Activated T-helper 2 cell treated with anti-CD3 and anti-CD28 coated beads, Interferon-gamma antibody, Interleukin-2, Interleukin-4, amounts not matched to agents 10 μg/mL and 5 μg/mL and 100 μg/mL, durations not matched to agents 14 hours and 24 hours and 36 hours (primary cell): ENCODE measurements around the gene ZNF609. TPM values are rescaled to one million over a fixed set of nuclear protein-coding genes. Genes with fewer than 3 reads are reported as not detected.

Source experiments
- DNase-seq: peaks from one replicate; pipeline ENCODE4 v3.0.0; 2021; ENCODE audit warnings: low spot score
- H3K27ac Mint-ChIP-seq: one replicate; pipeline ENCODE4 v1.8.0; 2021; ENCODE audit warnings: mixed read lengths
- H3K27me3 Mint-ChIP-seq: one replicate; pipeline ENCODE4 v1.8.0; 2021; ENCODE audit warnings: low read depth, mixed read lengths
- H3K36me3 Mint-ChIP-seq: one replicate; pipeline ENCODE4 v1.8.0; 2021; ENCODE audit warnings: low read depth, mixed read lengths
- H3K4me1 Mint-ChIP-seq: one replicate; pipeline ENCODE4 v1.8.0; 2021; ENCODE audit warnings: low read depth, mixed read lengths
- H3K4me3 Mint-ChIP-seq: one replicate; pipeline ENCODE4 v1.8.0; 2021; ENCODE audit warnings: low read depth, mild to moderate bottlenecking, moderate library complexity, mixed read lengths
- H3K9me3 Mint-ChIP-seq: one replicate; pipeline ENCODE4 v1.8.0; 2021; ENCODE audit warnings: mixed read lengths
- intact Hi-C: fragments of 100-400 bp; cut with micrococcal nuclease; formaldehyde crosslinking; loops from one replicate; pipeline ENCODE4 v1.15.1; 2023
- total RNA-seq: library from RNA; stranded (reverse); gene quantifications from 2 replicates; pipeline ENCODE4 v1.2.3, GENCODE V29; 2022

ZNF609 gene
- total RNA-seq, 1 donor from 2014 or later: 50.9 TPM

GRCh38 chr15:64443016-64443415 lies 17.4 kb upstream of the ZNF609 start:
- H3K36me3 Mint-ChIP-seq: peaks cover 35% of the 10 kb centered on the region
- peak overlapping the region; percentile 97 for H3K27ac Mint-ChIP-seq
- no peaks in the 10 kb centered on the region for H3K9me3 Mint-ChIP-seq
- no peaks in the 10 kb centered on the region for H3K27me3 Mint-ChIP-seq
- no peak for DNase-seq
- peak overlapping the region; percentile 53 for H3K4me3 Mint-ChIP-seq
- H3K4me1 Mint-ChIP-seq: peaks cover 48% of the 10 kb centered on the region
- intact Hi-C loops: loop anchor here (5.0 kb wide), 2 partner anchors 56 to 89 kb away; partner anchors contain the start of gene TRIP4

GRCh38 chr15:64443747-64444621 lies 16.4 kb upstream of the ZNF609 start:
- H3K9me3 Mint-ChIP-seq: no peaks in the 10 kb centered on the region
- peak overlapping the region; percentile 77 for H3K4me3 Mint-ChIP-seq
- H3K4me1 Mint-ChIP-seq: peaks cover 45% of the 10 kb centered on the region
- peak overlapping the region; percentile 97 for H3K27ac Mint-ChIP-seq
- peaks cover 34% of the 10 kb centered on the region for H3K36me3 Mint-ChIP-seq
- H3K27me3 Mint-ChIP-seq: no peaks in the 10 kb centered on the region
- DNase-seq: no peak
- intact Hi-C loops: loop anchor here (1.0 to 5.0 kb wide), 5 partner anchors 14 to 197 kb away; partner anchors contain the start of gene TRIP4

GRCh38 chr15:64444836-64445235 lies 15.5 kb upstream of the ZNF609 start:
- H3K36me3 Mint-ChIP-seq: peaks cover 35% of the 10 kb centered on the region
- no peaks in the 10 kb centered on the region for H3K27me3 Mint-ChIP-seq
- no peaks in the 10 kb centered on the region for H3K9me3 Mint-ChIP-seq
- H3K4me1 Mint-ChIP-seq: peaks cover 43% of the 10 kb centered on the region
- H3K27ac Mint-ChIP-seq: peak overlapping the region; percentile 97
- no peak for DNase-seq
- H3K4me3 Mint-ChIP-seq: peak overlapping the region; percentile 77
- intact Hi-C loops: loop anchor here (1.0 to 5.0 kb wide), 5 partner anchors 15 to 198 kb away; partner anchors contain the start of gene TRIP4

- intact Hi-C loops: no loop called here
- no peak for DNase-seq
- Mint-ChIP-seq H3K4me3 (no peak overlapping the region), H3K9me3 (no peaks in the 10 kb centered on the region), H3K36me3 (peaks cover 27% of the 10 kb centered on the region), H3K4me1 (peaks cover 44% of the 10 kb centered on the region), H3K27me3 (no peaks in the 10 kb centered on the region), H3K27ac (peak overlapping the region; percentile 72)
These were observed 12.7 kb upstream of the ZNF609 start for GRCh38 chr15:64447536-64448315.

GRCh38 chr15:64452988-64453688 lies 7.2 kb upstream of the ZNF609 start:
- H3K4me1 Mint-ChIP-seq: peaks cover 35% of the 10 kb centered on the region
- no peak overlapping the region for H3K4me3 Mint-ChIP-seq

GRCh38 chr15:64453689-64454037 lies 6.7 kb upstream of the ZNF609 start:
- DNase-seq: no peak

More at GRCh38 chr15:64452988-64453688, 7.2 kb upstream of the ZNF609 start:
- intact Hi-C loops: no loop called here
- DNase-seq: no peak
- Mint-ChIP-seq H3K27ac (no peak overlapping the region), H3K27me3 (no peaks in the 10 kb centered on the region), H3K9me3 (no peaks in the 10 kb centered on the region), H3K36me3 (peaks cover 25% of the 10 kb centered on the region)

GRCh38 chr15:64454282-64454681 lies 6.1 kb upstream of the ZNF609 start:
- intact Hi-C loops: no loop called here
- Mint-ChIP-seq H3K4me3 (no peak overlapping the region), H3K27me3 (no peaks in the 10 kb centered on the region), H3K4me1 (peaks cover 35% of the 10 kb centered on the region), H3K27ac (no peak overlapping the region), H3K36me3 (peaks cover 25% of the 10 kb centered on the region), H3K9me3 (no peaks in the 10 kb centered on the region)
- DNase-seq: no peak

More at GRCh38 chr15:64453689-64454037, 6.7 kb upstream of the ZNF609 start:
- intact Hi-C loops: no loop called here
- H3K27ac Mint-ChIP-seq: no peak overlapping the region
- peaks cover 34% of the 10 kb centered on the region for H3K4me1 Mint-ChIP-seq
- no peaks in the 10 kb centered on the region for H3K9me3 Mint-ChIP-seq
- H3K36me3 Mint-ChIP-seq: peaks cover 25% of the 10 kb centered on the region
- H3K27me3 Mint-ChIP-seq: no peaks in the 10 kb centered on the region
- no peak overlapping the region for H3K4me3 Mint-ChIP-seq

GRCh38 chr15:64455961-64456371 lies 4.4 kb upstream of the ZNF609 start:
- no peaks in the 10 kb centered on the region for H3K27me3 Mint-ChIP-seq
- H3K9me3 Mint-ChIP-seq: no peaks in the 10 kb centered on the region
- H3K4me1 Mint-ChIP-seq: peaks cover 37% of the 10 kb centered on the region
- intact Hi-C loops: no loop called here
- H3K36me3 Mint-ChIP-seq: peaks cover 17% of the 10 kb centered on the region
- peak overlapping the region; percentile 26 for H3K27ac Mint-ChIP-seq
- no peak for DNase-seq
- no peak overlapping the region for H3K4me3 Mint-ChIP-seq

GRCh38 chr15:64456634-64457108 lies 3.7 kb upstream of the ZNF609 start:
- Mint-ChIP-seq H3K27ac (peak overlapping the region; percentile 26), H3K4me3 (no peak overlapping the region), H3K4me1 (peaks cover 40% of the 10 kb centered on the region), H3K9me3 (no peaks in the 10 kb centered on the region), H3K27me3 (no peaks in the 10 kb centered on the region), H3K36me3 (peaks cover 18% of the 10 kb centered on the region)
- intact Hi-C loops: no loop called here
- DNase-seq: no peak

- Mint-ChIP-seq H3K4me1 (peaks cover 61% of the 10 kb centered on the region), H3K4me3 (peak overlapping the region; percentile 87), H3K27me3 (no peaks in the 10 kb centered on the region), H3K9me3 (no peaks in the 10 kb centered on the region), H3K27ac (peak overlapping the region; percentile 76), H3K36me3 (peaks cover 25% of the 10 kb centered on the region)
- no peak for DNase-seq
- intact Hi-C loops: no loop called here
These were observed 1.2 kb upstream of the ZNF609 start for GRCh38 chr15:64459066-64459781.

- peaks cover 64% of the 10 kb centered on the region for H3K4me1 Mint-ChIP-seq
- H3K27me3 Mint-ChIP-seq: no peaks in the 10 kb centered on the region
- peak; percentile 26 for DNase-seq
- H3K27ac Mint-ChIP-seq: peak overlapping the region; percentile 82
- peaks cover 23% of the 10 kb centered on the region for H3K36me3 Mint-ChIP-seq
- intact Hi-C loops: loop anchor here (1.0 to 2.0 kb wide), 6 partner anchors 17 to 108 kb away; partner anchors contain the start of genes PCLAF and TRIP4
- no peaks in the 10 kb centered on the region for H3K9me3 Mint-ChIP-seq
- H3K4me3 Mint-ChIP-seq: peak overlapping the region; percentile 85
These were observed 644 bp downstream of the ZNF609 start for GRCh38 chr15:64460724-64461720.
